SU-DHL-6 (cell line): ENCODE data around the gene NYAP2.

Experiments
- EZH2phosphoT487 ChIP-seq: fragments of 200-600 bp; sonication (generic), shearing (Covaris generic); conservative IDR thresholded peaks from 2 replicates; pipeline ENCODE4 v1.6.1; 2018; ENCODE audit warnings: mild to moderate bottlenecking, antibody characterized with exemption, low read length, moderate library complexity, mixed read lengths
- TF ChIP-seq, protein P1 (sequence below): fragments of 200-600 bp; sonication (generic); IDR thresholded peaks from one replicate; pipeline ENCODE4 v1.5.1; 2017; ENCODE audit warnings: antibody characterized with exemption, mild to moderate bottlenecking, low read length, moderate library complexity; ENCODE audit not compliant: insufficient read depth, poor library complexity, severe bottlenecking

DNA sequence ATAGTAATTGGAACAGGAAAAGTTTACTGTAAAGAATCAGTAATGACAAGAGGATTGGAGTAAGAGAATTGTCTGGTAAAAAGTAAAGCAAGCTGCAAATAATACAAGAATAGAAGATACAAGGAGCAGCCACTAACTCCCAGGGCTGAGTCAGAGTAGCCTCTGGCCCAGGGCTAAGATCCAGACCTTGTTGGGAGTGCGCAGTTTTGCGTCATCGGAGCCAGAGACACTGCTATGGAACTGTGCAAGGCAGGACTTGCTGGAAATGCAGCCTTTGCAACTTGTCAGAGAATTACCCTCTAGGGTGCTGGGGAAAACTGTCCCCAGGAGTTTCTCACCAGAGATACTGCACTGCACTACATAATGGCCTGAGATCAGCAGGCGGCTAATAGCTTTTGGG, 135.2 kb downstream of the NYAP2 start:
- TF ChIP-seq, protein P1, sequence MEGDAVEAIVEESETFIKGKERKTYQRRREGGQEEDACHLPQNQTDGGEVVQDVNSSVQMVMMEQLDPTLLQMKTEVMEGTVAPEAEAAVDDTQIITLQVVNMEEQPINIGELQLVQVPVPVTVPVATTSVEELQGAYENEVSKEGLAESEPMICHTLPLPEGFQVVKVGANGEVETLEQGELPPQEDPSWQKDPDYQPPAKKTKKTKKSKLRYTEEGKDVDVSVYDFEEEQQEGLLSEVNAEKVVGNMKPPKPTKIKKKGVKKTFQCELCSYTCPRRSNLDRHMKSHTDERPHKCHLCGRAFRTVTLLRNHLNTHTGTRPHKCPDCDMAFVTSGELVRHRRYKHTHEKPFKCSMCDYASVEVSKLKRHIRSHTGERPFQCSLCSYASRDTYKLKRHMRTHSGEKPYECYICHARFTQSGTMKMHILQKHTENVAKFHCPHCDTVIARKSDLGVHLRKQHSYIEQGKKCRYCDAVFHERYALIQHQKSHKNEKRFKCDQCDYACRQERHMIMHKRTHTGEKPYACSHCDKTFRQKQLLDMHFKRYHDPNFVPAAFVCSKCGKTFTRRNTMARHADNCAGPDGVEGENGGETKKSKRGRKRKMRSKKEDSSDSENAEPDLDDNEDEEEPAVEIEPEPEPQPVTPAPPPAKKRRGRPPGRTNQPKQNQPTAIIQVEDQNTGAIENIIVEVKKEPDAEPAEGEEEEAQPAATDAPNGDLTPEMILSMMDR, result no peak
- no peak for TF ChIP-seq EZH2phosphoT487
